Endothelial cell (in vitro differentiated cells): Measurements from ENCODE around the gene RTP4. TPM values are rescaled to one million over a fixed set of nuclear protein-coding genes. Genes with fewer than 3 reads are reported as not detected.

Source experiments
- DNase-seq: peaks from one replicate; pipeline ENCODE4 v3.0.0; 2021; ENCODE audit warnings: low spot score
- H3K27ac Mint-ChIP-seq: one replicate; pipeline ENCODE4 v1.8.0; 2021; ENCODE audit warnings: mixed read lengths, inconsistent platforms; ENCODE audit not compliant: unreplicated experiment
- H3K27me3 Mint-ChIP-seq: one replicate; pipeline ENCODE4 v1.8.0; 2021; ENCODE audit warnings: mild to moderate bottlenecking, moderate library complexity, mixed read lengths, inconsistent platforms; ENCODE audit not compliant: unreplicated experiment
- H3K36me3 Mint-ChIP-seq: one replicate; pipeline ENCODE4 v1.8.0; 2021; ENCODE audit warnings: mild to moderate bottlenecking, low read depth, mixed read lengths, inconsistent platforms; ENCODE audit not compliant: unreplicated experiment
- H3K4me1 Mint-ChIP-seq: one replicate; pipeline ENCODE4 v1.8.0; 2021; ENCODE audit warnings: mild to moderate bottlenecking, mixed read lengths, inconsistent platforms; ENCODE audit not compliant: unreplicated experiment
- H3K4me3 Mint-ChIP-seq: one replicate; pipeline ENCODE4 v1.8.0; 2021; ENCODE audit warnings: mild to moderate bottlenecking, mixed read lengths, inconsistent platforms; ENCODE audit not compliant: unreplicated experiment
- H3K9me3 Mint-ChIP-seq: one replicate; pipeline ENCODE4 v1.8.0; 2021; ENCODE audit warnings: mixed read lengths, inconsistent platforms; ENCODE audit not compliant: unreplicated experiment
- CTCF ChIP-seq: fragments of 200-600 bp; sonication (generic); IDR thresholded peaks from one replicate; pipeline ENCODE4 v1.5.0; 2021; ENCODE audit warnings: antibody characterized with exemption; ENCODE audit not compliant: unreplicated experiment
- total RNA-seq: library from RNA; stranded (reverse); fragmentation: NEBNext Ultra II Directional; extraction: Animal tissue kit (Norgen Biotek cat#: 25700); gene quantifications from one replicate; pipeline ENCODE4 v1.2.1, GENCODE V29; 2021; ENCODE audit not compliant: unreplicated experiment

Gene RTP4
- total RNA-seq, 1 donor from 2014 or later: not detected

- DNase-seq: no peak
- Mint-ChIP-seq H3K27ac (no peak overlapping the region), H3K9me3 (no peaks in the 10 kb centered on the region), H3K27me3 (no peaks in the 10 kb centered on the region), H3K4me3 (no peak overlapping the region), H3K36me3 (no peaks in the 10 kb centered on the region), H3K4me1 (no peaks in the 10 kb centered on the region)
- no peak for TF ChIP-seq CTCF
Measured at GRCh38 chr3:187352581-187353575, 15.3 kb upstream of the RTP4 start.

GRCh38 chr3:187358068-187358467 lies 10.1 kb upstream of the RTP4 start:
- no peaks in the 10 kb centered on the region for H3K9me3 Mint-ChIP-seq

GRCh38 chr3:187359798-187360486 lies 8.2 kb upstream of the RTP4 start:
- no peak for TF ChIP-seq CTCF
- Mint-ChIP-seq H3K36me3 (peaks cover under 1% of the 10 kb centered on the region), H3K4me3 (no peak overlapping the region), H3K4me1 (peaks cover 12% of the 10 kb centered on the region), H3K9me3 (no peaks in the 10 kb centered on the region), H3K27me3 (no peaks in the 10 kb centered on the region), H3K27ac (no peak overlapping the region)
- DNase-seq: no peak

More at GRCh38 chr3:187358068-187358467, 10.1 kb upstream of the RTP4 start:
- H3K36me3 Mint-ChIP-seq: no peaks in the 10 kb centered on the region
- DNase-seq: no peak
- peaks cover 12% of the 10 kb centered on the region for H3K4me1 Mint-ChIP-seq
- no peak overlapping the region for H3K27ac Mint-ChIP-seq
- no peak for TF ChIP-seq CTCF
- no peaks in the 10 kb centered on the region for H3K27me3 Mint-ChIP-seq
- H3K4me3 Mint-ChIP-seq: no peak overlapping the region

- TF ChIP-seq CTCF: no peak
- Mint-ChIP-seq H3K36me3 (peaks cover 4% of the 10 kb centered on the region), H3K9me3 (no peaks in the 10 kb centered on the region), H3K27ac (no peak overlapping the region), H3K27me3 (no peaks in the 10 kb centered on the region), H3K4me1 (peaks cover 12% of the 10 kb centered on the region), H3K4me3 (no peak overlapping the region)
- DNase-seq: no peak
Measured at GRCh38 chr3:187360596-187360995, 7.6 kb upstream of the RTP4 start.
